Esophagus squamous epithelium (tissue), 4 donors: Measurements from ENCODE around the gene ALAS1.

Source experiments
- CTCF ChIP-seq, 6 experiments: fragments of 450-650 bp in 4 of 6; fragments of 200-600 bp in 2 of 6; sonication (generic) in 2 of 6; IDR thresholded peaks; one replicate each; pipeline ENCODE4 v1.5.1; 2016 to 2019; ENCODE audit warnings: antibody characterized with exemption in 6 of 6, mild to moderate bottlenecking in 4 of 6, moderate library complexity in 4 of 6
- POLR2A ChIP-seq, 4 donors: fragments of 450-650 bp; IDR thresholded peaks; one replicate each; pipeline ENCODE4 v1.6.1; 2017; ENCODE audit warnings: antibody characterized with exemption in 4 of 4, mild to moderate bottlenecking in 4 of 4, moderate library complexity in 3 of 4

GRCh38 chr3:52150860-52151259 is 47.1 kb upstream of the ALAS1 start:
- no peak for TF ChIP-seq CTCF (IDR thresholded peaks at IDR 0.05)
- TF ChIP-seq POLR2A (IDR thresholded peaks at IDR 0.05) = no peak
